Mesothelial cell of epicardium (in vitro differentiated cells): ENCODE measurements around the gene TAS2R40. TPM values are rescaled to one million over a fixed set of nuclear protein-coding genes. Genes with fewer than 3 reads are reported as not detected.
"Not testable (repeated sequence)": the region's sequence is repeated elsewhere in the genome, so short reads cannot be mapped to it uniquely, and the experiment has no call there.

Experiments used
- DNase-seq, 2 experiments: peaks; one replicate each; pipeline ENCODE4 v3.0.0; 2021; ENCODE audit warnings: low spot score in 2 of 2; ENCODE audit not compliant: unreplicated experiment in 2 of 2
- H3K27ac Mint-ChIP-seq: 2 replicates; pipeline ENCODE4 v1.8.0; 2021; ENCODE audit warnings: mixed read lengths
- H3K27me3 Mint-ChIP-seq: 2 replicates; pipeline ENCODE4 v1.8.0; 2021; ENCODE audit warnings: low read depth, mixed read lengths
- H3K36me3 Mint-ChIP-seq: 2 replicates; pipeline ENCODE4 v1.8.0; 2021; ENCODE audit warnings: mixed read lengths
- H3K4me1 Mint-ChIP-seq: 2 replicates; pipeline ENCODE4 v1.8.0; 2021; ENCODE audit warnings: mixed read lengths
- H3K4me3 Mint-ChIP-seq: 2 replicates; pipeline ENCODE4 v1.8.0; 2021; ENCODE audit warnings: mild to moderate bottlenecking, moderate library complexity, mixed read lengths
- H3K9me3 Mint-ChIP-seq: 2 replicates; pipeline ENCODE4 v1.8.0; 2021; ENCODE audit warnings: mixed read lengths
- CTCF ChIP-seq: fragments of 200-600 bp; sonication (generic); IDR thresholded peaks from one replicate; pipeline ENCODE4 v1.5.0; 2021; ENCODE audit warnings: antibody characterized with exemption; ENCODE audit not compliant: unreplicated experiment
- total RNA-seq: library from RNA; stranded (reverse); gene quantifications from 3 replicates; pipeline ENCODE4 v1.2.1, GENCODE V29; 2021

The TAS2R40 gene
- total RNA-seq, 1 donor from 2014 or later: not detected

- H3K4me3 Mint-ChIP-seq: peak overlapping the region; percentile 93
- H3K9me3 Mint-ChIP-seq: no peaks in the 10 kb centered on the region
- no peaks in the 10 kb centered on the region for H3K27me3 Mint-ChIP-seq
- H3K27ac Mint-ChIP-seq: no peak overlapping the region
- no peak for TF ChIP-seq CTCF
- H3K4me1 Mint-ChIP-seq: peaks cover 13% of the 10 kb centered on the region
- no peak for DNase-seq
- H3K36me3 Mint-ChIP-seq: no peaks in the 10 kb centered on the region
Measured at GRCh38 chr7:143261901-143262300, 40.1 kb downstream of the TAS2R40 start.

- H3K9me3 Mint-ChIP-seq: no peaks in the 10 kb centered on the region
- no peaks in the 10 kb centered on the region for H3K27me3 Mint-ChIP-seq
- H3K27ac Mint-ChIP-seq: peak within 1 kb of the TSS; percentile 86
- peak within 1 kb of the TSS; percentile 93 for H3K4me3 Mint-ChIP-seq
- H3K4me1 Mint-ChIP-seq: peaks cover 13% of the 10 kb centered on the region
- TF ChIP-seq CTCF: no peak
- H3K36me3 Mint-ChIP-seq: no peaks in the 10 kb centered on the region
- peak; percentile 44 to 76 for DNase-seq
Measured at GRCh38 chr7:143263266-143264195, 41.7 kb downstream of the TAS2R40 start, which contains the start of gene GSTK1. Gene GSTK1 (plus strand): TSS chr7:143263441. CDS start chr7:143263514, 73 bp downstream.

GRCh38 chr7:143264196-143264568 lies 42.3 kb downstream of the TAS2R40 start:
- H3K27me3 Mint-ChIP-seq, H3K36me3 Mint-ChIP-seq, H3K27ac Mint-ChIP-seq, H3K9me3 Mint-ChIP-seq, DNase-seq: not testable (repeated sequence)
- H3K4me1 Mint-ChIP-seq: peaks cover 13% of the 10 kb centered on the region
- peak overlapping the region; percentile 93 for H3K4me3 Mint-ChIP-seq

GRCh38 chr7:143265017-143265693 lies 43.3 kb downstream of the TAS2R40 start:
- DNase-seq: no peak

GRCh38 chr7:143269251-143269650 lies 47.4 kb downstream of the TAS2R40 start:
- H3K4me1 Mint-ChIP-seq: peaks cover 5% of the 10 kb centered on the region
- no peak overlapping the region for H3K27ac Mint-ChIP-seq
- H3K9me3 Mint-ChIP-seq: no peaks in the 10 kb centered on the region
- H3K36me3 Mint-ChIP-seq: peaks cover 6% of the 10 kb centered on the region
- no peak for TF ChIP-seq CTCF
- H3K4me3 Mint-ChIP-seq: no peak overlapping the region
- no peaks in the 10 kb centered on the region for H3K27me3 Mint-ChIP-seq
- DNase-seq: no peak

More at GRCh38 chr7:143265017-143265693, 43.3 kb downstream of the TAS2R40 start:
- Mint-ChIP-seq H3K9me3 (no peaks in the 10 kb centered on the region), H3K36me3 (peaks cover 6% of the 10 kb centered on the region), H3K27me3 (no peaks in the 10 kb centered on the region), H3K27ac (peak overlapping the region; percentile 11), H3K4me3 (peak overlapping the region; percentile 14), H3K4me1 (peaks cover 13% of the 10 kb centered on the region)
- no peak for TF ChIP-seq CTCF

- no peaks in the 10 kb centered on the region for H3K9me3 Mint-ChIP-seq
- H3K27ac Mint-ChIP-seq: no peak overlapping the region
- no peak for TF ChIP-seq CTCF
- no peaks in the 10 kb centered on the region for H3K27me3 Mint-ChIP-seq
- no peaks in the 10 kb centered on the region for H3K4me1 Mint-ChIP-seq
- DNase-seq: no peak
- H3K4me3 Mint-ChIP-seq: no peak overlapping the region
- peaks cover 6% of the 10 kb centered on the region for H3K36me3 Mint-ChIP-seq
Measured at GRCh38 chr7:143271240-143271639, 49.4 kb downstream of the TAS2R40 start.
